MM.1S (cell line): Measurements from ENCODE around the gene CACNA1D.

Experiments used
- CTCF ChIP-seq: fragments of 300-600 bp; sonication (generic); IDR thresholded peaks from 2 replicates; pipeline ENCODE4 v1.5.1; 2016; ENCODE audit warnings: antibody characterized with exemption, low read length, mixed read lengths
- EZH2 ChIP-seq: fragments of 300-600 bp; sonication (generic); optimal IDR thresholded peaks from 2 replicates; pipeline ENCODE3; 2017; ENCODE audit warnings: low read depth, mild to moderate bottlenecking, antibody characterized with exemption, low read length, mixed read lengths
- EZH2phosphoT487 ChIP-seq: fragments of 300-600 bp; sonication (generic); IDR thresholded peaks from 2 replicates; pipeline ENCODE4 v1.6.1; 2018; ENCODE audit warnings: antibody characterized with exemption, low read length

- TF ChIP-seq EZH2phosphoT487 (no peak), CTCF (no peak), EZH2 (no peak)
Measured at GRCh38 chr3:53626876-53627275, 132.5 kb downstream of the CACNA1D start.
